Vagina (tissue), 2 donors: ENCODE results near the gene DAPK2.

Source experiments
- CTCF ChIP-seq, 3 experiments: fragments of 450-650 bp in 2 of 3; fragments of 200-600 bp in 1 of 3; sonication (generic) in 1 of 3; IDR thresholded peaks; one replicate each; pipeline ENCODE4 v1.5.1; 2017 to 2019; ENCODE audit warnings: antibody characterized with exemption in 3 of 3, mild to moderate bottlenecking in 2 of 3, moderate library complexity in 2 of 3
- POLR2AphosphoS5 ChIP-seq, 2 donors: sonication (generic); formaldehyde crosslinking; IDR thresholded peaks; one replicate each; pipeline ENCODE4 v1.9.0; 2017; ENCODE audit warnings: antibody characterized with exemption in 2 of 2, mild to moderate bottlenecking in 2 of 2, low read depth in 1 of 2; ENCODE audit not compliant: insufficient read depth in 1 of 2

- no peak for TF ChIP-seq CTCF (IDR thresholded peaks at IDR 0.05)
- no peak for TF ChIP-seq POLR2AphosphoS5 (IDR thresholded peaks at IDR 0.05; ENCODE audit: insufficient read depth in 1 of 2, low read depth in 1 of 2)
Observed at GRCh38 chr15:64014995-64015394, 31.3 kb downstream of the DAPK2 start.
